GM19468 (cell line): ENCODE results near the gene SUGT1.

Source experiments
- ATAC-seq: cut with Tn5 transposase; IDR thresholded peaks from one replicate; pipeline ENCODE4 v1.9.1; 2021; ENCODE audit warnings: mild to moderate bottlenecking, moderate library complexity, moderate number of reproducible peaks; ENCODE audit not compliant: unreplicated experiment; ENCODE audit errors: extremely low read depth

SUGT1 gene

DNA sequence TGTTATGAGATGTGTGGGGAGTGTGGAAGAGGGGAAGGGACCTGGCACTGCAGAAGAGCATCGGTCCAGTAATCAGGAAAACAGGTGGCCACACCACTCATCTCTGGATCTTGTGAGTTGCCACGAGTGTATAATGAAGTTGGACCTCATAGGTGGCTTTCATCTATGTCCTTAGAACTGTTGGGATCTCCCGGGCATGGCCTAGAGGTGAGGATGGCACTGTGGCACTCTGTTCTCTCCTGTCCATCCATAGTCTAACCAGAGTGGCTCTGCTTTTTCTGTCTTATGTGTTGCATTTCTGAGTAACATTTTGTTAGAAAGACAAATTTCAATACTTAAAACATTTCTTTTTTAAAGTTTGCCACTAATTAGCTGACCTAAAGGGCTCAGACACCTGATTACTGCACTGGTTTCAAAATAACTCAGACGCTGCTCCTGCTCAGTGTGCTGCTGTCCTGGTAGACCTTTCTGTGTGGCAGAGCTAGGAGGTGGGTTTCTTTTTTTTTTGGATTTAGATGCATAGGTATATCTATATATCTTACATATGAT lies 81.5 kb downstream of the SUGT1 start:
- no peak for ATAC-seq

DNA sequence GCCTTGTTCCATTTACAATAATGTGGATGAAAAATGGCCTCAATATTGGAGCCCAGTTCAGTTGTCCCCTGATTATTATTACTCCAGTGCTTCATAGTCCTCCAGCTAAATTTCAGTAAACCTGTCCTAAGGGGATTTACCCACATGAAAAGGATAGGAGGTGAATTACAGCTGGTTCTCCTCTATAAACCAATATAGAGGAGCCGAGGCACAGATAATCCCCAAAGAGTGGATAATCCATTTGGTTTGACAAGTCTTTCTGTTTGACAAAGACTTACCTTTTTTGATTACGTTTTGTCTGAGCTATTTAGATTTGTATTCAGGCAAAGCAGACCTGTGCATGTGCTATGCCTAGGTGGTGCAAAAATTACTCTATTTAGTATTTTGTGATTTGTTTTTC lies 84.3 kb downstream of the SUGT1 start:
- ATAC-seq: no peak

DNA sequence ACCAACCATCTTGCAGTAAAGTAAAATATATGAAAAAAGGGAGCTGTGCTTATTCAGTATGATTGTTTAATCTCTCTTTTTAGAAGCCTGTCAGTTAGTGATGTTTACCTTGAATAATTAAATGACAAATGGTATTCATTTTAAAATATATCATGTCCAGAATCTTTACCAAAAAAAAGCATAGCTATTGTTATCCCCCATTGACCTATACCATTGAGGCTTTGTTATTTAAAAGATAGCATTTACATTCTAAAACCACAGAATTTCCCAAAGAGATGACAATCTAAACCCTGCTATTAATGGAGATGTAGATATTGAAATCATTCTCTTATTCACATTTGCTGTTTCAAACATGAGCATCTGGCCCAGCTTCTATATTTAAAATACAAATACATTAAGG lies 84.8 kb downstream of the SUGT1 start:
- no peak for ATAC-seq

DNA sequence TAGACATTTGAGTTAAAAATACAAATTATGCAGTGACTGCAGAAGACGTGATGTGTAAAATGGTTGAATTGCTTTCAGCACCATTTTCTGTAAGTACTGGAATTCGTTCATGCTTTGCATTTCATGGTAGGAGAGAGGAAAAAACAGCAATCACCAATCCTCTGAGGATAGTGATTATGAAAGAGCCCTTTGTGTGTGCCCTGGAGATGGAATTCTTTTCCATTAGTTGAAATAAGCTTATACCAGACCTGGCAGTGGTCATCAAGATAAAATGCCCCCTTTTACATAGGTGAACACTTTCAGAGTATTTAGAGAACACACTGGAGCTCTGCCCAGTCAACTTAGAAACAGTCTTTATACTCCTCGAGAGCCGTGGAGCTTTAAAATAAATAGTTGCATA lies 85.3 kb downstream of the SUGT1 start:
- ATAC-seq: no peak

DNA sequence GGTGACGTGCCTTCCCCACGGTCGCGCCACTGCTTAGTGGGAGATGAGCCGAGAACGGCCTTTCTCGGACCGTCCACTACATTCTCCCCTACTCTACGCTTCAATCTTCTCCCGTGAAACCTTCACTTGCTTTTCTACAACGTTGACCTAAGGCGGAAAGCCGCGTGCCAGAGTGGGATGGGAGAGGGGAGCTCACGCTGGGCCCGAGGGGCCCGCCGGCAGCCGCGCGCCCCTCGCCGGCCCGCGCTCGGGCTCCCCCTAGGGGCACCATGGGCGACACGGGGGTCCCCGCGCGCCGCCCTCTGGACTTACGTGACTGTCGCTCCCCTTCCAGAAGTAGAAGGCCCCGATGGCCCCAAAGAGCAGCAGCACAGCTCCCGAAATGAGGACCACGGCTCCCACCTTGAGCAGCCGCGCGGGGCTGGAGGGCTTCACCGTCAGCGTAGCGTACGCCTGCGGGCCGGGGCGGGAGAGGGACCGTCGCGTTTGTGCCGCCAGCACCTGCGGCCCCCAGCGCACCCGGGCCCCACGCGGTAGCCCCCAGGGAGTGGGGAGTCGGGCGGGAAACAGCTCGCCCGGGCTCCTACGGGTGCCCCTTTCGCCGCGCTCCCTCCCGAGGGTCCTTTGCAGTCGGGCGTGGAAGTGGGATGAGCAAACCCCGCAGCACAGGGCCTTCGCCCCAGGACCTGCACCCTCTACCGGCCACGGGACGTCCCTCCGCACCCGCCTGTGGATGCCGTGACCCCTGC lies 86.3 kb downstream of the SUGT1 start:
- ATAC-seq: peak; percentile 45

DNA sequence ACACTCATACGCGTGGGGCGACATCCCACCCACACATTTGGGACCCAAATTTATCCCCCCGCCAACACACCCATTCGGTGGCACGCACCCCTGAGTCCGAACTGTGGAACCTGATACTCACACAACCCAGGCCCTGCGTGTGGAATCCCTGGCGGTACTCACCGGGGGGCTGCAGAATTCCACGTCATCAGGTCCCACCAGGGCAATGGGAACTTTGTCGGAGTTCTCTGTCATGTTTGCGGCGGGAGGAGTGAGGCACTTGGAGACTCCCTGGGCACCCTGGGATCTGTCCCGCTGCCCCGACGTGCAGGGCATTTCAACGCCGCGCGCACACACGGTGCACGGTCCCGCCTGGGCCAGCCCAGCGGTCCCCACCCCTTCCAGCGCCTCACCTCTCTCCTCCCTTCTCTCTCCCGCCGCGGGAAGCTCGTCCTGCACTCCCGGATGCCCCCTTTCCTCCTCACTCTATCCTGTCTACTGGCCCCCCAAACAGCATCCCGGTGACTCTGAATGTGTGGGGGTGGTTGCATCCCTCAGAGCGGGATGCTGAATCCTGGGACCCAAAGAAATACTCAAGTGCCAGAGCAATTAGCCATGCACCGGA lies 86.9 kb downstream of the SUGT1 start, which contains the start of gene CNMD:
Gene CNMD, minus strand, starts transcription at position 353 of the 604 bp plus-strand sequence. Its CDS starts 119 bp downstream, at position 234.
- no peak for ATAC-seq

DNA sequence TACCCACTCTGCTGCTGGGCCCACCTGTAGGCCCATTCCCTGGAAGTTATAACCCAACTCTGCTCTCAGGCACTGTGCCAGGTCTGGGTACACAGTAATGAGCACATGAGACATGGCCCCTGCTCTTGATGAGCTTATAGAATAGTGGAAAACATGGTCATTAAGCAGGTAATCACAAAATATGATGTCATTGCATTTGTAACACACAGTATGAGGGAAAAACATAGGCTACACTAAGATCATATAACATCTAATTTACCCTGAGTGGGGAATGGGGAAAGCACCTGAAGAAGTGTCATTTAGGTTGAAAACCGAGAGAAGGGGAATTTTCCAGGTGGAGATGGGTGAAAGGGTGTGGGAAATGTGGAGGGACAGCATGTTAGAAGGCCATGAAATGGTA lies 90.9 kb downstream of the SUGT1 start:
- no peak for ATAC-seq

DNA sequence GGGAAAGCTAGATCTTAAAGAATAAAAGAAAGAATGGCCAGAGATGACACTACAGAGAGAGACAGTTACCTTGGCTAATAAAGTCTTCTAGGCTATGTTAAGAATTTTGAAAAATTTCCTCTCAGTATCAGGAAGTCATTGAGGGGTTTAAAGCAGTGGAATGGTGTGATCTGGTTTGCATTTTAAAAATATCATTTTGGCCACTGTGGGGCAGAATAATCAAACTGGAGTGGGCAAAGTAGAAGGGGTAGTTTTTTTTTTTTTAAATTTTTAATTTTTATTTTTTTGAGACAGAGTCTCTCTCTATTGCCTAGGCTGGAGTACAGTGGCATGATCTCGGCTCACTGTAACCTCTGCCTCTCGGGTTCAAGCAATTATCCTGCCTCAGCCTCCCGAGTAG lies 91.4 kb downstream of the SUGT1 start:
- no peak for ATAC-seq

DNA sequence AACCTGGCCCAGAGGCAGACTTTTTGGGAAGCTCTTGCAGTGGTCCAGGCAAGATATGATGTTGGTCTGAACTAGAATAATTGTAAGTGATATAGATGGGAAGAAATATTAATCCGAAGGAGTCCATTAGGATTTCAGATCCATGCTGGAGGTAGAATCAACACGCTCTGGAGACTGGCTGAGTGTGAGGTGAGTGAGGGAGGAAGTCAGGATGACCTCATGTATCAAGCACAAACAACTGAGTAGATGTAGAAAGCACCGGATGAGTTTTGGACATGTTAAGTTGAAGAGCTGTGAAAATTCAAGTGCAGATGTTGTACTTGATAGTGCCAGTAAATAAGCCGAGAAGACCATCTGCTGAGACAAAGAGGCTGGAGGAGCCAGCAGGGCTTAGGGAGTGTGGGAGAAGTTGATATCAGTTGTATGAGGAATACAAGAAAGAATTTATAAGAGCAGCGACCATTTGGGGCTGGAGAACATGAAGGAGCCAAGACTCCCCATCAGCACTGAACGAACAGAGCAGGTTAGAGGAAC lies 92.3 kb downstream of the SUGT1 start:
- ATAC-seq: no peak

DNA sequence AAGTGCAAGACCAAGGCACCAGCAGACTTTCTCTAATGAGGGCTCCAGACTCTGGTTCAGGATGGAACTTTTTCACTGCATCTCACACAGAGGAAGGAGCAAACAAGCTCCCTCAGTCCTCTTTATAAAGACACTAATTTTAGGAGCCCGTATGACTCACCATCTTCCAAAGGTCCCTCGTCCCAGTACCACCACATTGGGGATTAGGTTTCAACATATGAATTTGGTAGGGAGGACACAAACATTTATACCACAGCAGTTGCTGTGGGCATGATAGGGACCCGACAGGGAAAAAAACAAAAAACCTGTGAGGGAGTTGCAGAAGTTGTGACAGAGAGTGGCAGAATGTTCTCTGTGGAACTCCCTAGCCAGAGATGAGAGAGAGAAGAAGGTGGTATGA lies 93.5 kb downstream of the SUGT1 start:
- no peak for ATAC-seq

DNA sequence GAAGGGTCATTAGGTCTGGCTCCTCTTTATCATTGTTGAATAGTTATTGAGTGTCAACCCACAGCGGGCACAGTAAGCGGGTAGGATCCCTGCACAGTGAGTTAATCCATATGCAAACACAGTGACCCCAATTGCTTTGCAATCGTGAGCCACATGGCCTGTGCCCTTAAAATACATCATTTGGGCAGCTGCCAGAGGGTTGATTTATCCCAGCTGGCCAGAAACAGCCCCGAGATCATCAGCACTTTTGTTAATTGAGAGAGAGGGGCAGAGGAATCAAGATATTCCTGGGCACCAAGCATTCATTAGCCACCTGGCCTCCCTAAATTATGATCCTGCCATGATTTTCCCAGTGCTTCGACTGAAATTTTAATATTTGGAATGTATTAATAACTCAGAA lies 96.8 kb downstream of the SUGT1 start:
- ATAC-seq: no peak
